ENCODE results near the gene ITGA1. TPM values are rescaled to one million over a fixed set of nuclear protein-coding genes. Genes with fewer than 3 reads are reported as not detected.

Gene ITGA1
- total RNA-seq, 1 donor from 2014 or later: 33.5 TPM

DNA sequence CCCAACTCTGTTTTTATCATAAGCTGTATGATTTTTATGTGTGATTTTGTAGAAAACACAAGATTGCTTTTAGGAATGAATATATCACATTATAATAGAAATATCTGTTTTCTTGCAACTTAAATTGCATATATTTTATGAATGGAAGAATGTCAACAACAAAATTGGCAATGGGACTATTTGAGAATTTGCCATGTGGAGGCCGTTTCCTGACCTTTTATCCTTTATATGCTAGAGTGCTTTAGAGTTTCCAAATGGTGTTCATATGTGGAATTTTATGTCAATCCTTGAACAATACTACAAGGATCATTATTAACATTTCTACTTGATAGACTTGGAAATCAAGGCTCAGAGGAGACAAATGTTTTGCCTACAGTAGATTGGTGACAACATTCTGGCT, 34.2 kb downstream of the ITGA1 start:
- no peak for DNase-seq (ENCODE audit: low spot score)
- Mint-ChIP-seq H3K27ac (ENCODE audit: unreplicated experiment) (no peak overlapping the region), H3K36me3 (ENCODE audit: low read depth, unreplicated experiment) (no peaks in the 10 kb centered on the region), H3K27me3 (ENCODE audit: unreplicated experiment) (no peaks in the 10 kb centered on the region), H3K4me3 (ENCODE audit: unreplicated experiment) (no peak overlapping the region), H3K9me3 (ENCODE audit: unreplicated experiment) (no peaks in the 10 kb centered on the region), H3K4me1 (ENCODE audit: unreplicated experiment) (peaks cover 11% of the 10 kb centered on the region)
- TF ChIP-seq, protein P1, sequence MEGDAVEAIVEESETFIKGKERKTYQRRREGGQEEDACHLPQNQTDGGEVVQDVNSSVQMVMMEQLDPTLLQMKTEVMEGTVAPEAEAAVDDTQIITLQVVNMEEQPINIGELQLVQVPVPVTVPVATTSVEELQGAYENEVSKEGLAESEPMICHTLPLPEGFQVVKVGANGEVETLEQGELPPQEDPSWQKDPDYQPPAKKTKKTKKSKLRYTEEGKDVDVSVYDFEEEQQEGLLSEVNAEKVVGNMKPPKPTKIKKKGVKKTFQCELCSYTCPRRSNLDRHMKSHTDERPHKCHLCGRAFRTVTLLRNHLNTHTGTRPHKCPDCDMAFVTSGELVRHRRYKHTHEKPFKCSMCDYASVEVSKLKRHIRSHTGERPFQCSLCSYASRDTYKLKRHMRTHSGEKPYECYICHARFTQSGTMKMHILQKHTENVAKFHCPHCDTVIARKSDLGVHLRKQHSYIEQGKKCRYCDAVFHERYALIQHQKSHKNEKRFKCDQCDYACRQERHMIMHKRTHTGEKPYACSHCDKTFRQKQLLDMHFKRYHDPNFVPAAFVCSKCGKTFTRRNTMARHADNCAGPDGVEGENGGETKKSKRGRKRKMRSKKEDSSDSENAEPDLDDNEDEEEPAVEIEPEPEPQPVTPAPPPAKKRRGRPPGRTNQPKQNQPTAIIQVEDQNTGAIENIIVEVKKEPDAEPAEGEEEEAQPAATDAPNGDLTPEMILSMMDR (IDR thresholded peaks at IDR 0.05; ENCODE audit: unreplicated experiment): no peak

DNA sequence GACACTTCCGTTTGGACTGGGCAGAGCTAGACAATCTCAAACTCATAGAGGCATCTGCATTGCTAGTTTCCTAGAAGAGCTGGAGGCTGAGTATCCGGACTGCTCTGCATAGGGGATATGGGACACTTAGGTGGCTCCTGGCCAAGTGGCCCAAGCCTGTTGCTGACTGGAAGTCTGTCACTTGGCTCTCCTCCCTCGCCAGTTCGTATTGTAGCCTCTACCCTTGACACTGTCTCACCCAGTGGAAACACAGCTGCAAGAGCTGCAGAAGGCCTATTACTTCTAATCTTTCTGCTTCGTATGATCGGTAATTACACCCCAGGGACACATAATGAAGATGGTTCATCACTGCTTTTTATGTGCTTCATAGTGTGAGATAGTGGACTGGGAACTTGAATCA, 34.7 kb downstream of the ITGA1 start:
- no peak overlapping the region for H3K27ac Mint-ChIP-seq (ENCODE audit: unreplicated experiment)
- no peak for DNase-seq (ENCODE audit: low spot score)
- H3K4me3 Mint-ChIP-seq (ENCODE audit: unreplicated experiment): no peak overlapping the region
- no peaks in the 10 kb centered on the region for H3K27me3 Mint-ChIP-seq (ENCODE audit: unreplicated experiment)
- no peaks in the 10 kb centered on the region for H3K9me3 Mint-ChIP-seq (ENCODE audit: unreplicated experiment)
- TF ChIP-seq, protein P1 (IDR thresholded peaks at IDR 0.05; ENCODE audit: unreplicated experiment): no peak
- peaks cover 11% of the 10 kb centered on the region for H3K4me1 Mint-ChIP-seq (ENCODE audit: unreplicated experiment)
- H3K36me3 Mint-ChIP-seq (ENCODE audit: low read depth, unreplicated experiment): peaks cover 1% of the 10 kb centered on the region

DNA sequence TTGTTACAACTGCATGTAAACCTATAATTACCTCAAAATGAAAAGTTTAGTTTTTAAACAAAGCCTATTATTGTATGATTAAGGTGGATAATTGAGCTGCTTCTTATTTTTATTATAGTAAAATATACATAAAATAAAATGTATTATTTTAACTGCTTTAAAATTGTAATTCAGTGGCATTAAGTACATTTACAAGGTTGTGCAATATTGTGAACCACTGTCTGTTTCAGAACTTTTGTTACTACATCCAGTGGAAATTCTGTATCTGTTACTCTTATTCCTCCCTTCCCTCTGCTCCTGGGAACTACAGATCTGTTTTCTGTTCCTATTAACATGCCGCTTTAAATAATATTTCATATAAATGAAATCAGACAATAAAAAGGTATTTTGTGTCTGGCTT, 37.1 kb downstream of the ITGA1 start:
- no peaks in the 10 kb centered on the region for H3K4me1 Mint-ChIP-seq (ENCODE audit: unreplicated experiment)
- no peaks in the 10 kb centered on the region for H3K9me3 Mint-ChIP-seq (ENCODE audit: unreplicated experiment)
- H3K27me3 Mint-ChIP-seq (ENCODE audit: unreplicated experiment): no peaks in the 10 kb centered on the region

DNA sequence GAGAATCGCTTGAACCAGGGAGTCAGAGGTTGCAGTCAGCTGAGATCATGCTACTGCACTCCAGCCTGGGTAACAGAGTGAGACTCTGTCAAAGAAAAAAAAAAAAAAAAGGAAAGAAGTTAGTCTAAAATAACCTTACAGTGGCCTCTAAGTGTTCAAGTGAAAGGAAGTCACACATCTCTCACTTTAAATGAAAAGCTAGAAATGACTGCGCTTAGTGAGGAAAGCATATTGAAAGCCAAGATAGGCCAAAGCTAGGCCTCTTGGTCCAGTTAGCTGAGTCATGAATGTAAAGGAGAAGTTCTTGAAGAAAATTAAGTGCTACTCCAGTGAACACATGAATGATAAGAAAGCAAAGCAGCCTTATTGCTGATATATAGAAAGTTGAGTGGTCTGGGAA, 38.1 kb downstream of the ITGA1 start:
- H3K27ac Mint-ChIP-seq (ENCODE audit: unreplicated experiment): no peak overlapping the region
- no peak overlapping the region for H3K4me3 Mint-ChIP-seq (ENCODE audit: unreplicated experiment)
- no peaks in the 10 kb centered on the region for H3K9me3 Mint-ChIP-seq (ENCODE audit: unreplicated experiment)
- TF ChIP-seq, protein P1 (IDR thresholded peaks at IDR 0.05; ENCODE audit: unreplicated experiment): no peak
- DNase-seq (ENCODE audit: low spot score): no peak
- no peaks in the 10 kb centered on the region for H3K4me1 Mint-ChIP-seq (ENCODE audit: unreplicated experiment)
- peaks cover 3% of the 10 kb centered on the region for H3K36me3 Mint-ChIP-seq (ENCODE audit: low read depth, unreplicated experiment)
- H3K27me3 Mint-ChIP-seq (ENCODE audit: unreplicated experiment): no peaks in the 10 kb centered on the region

More for the DNA sequence above, 37.1 kb downstream of the ITGA1 start:
- TF ChIP-seq, protein P1 (IDR thresholded peaks at IDR 0.05; ENCODE audit: unreplicated experiment): no peak
- Mint-ChIP-seq H3K4me3 (ENCODE audit: unreplicated experiment) (no peak overlapping the region), H3K27ac (ENCODE audit: unreplicated experiment) (no peak overlapping the region), H3K36me3 (ENCODE audit: low read depth, unreplicated experiment) (peaks cover 3% of the 10 kb centered on the region)
- DNase-seq (ENCODE audit: low spot score): no peak

DNA sequence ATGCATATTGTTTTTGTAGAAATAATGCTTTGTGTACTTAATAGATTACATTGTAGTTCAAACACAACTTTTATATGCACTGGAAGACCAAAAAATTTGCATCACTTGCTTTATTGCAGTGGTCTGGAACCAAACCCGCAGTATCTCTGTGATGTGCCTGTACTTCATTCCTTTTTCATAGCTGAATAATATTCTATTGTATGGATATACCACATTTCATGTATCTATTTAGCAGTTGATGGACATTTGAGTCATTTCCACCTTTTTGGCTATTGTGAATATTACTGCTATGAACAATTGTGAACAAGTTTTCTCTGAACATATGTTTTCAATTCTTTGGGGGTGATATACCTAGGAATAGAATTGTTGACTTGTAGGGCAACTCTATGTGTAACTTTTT, 40.1 kb downstream of the ITGA1 start:
- Mint-ChIP-seq H3K9me3 (ENCODE audit: unreplicated experiment) (no peaks in the 10 kb centered on the region), H3K4me3 (ENCODE audit: unreplicated experiment) (no peak overlapping the region), H3K4me1 (ENCODE audit: unreplicated experiment) (no peaks in the 10 kb centered on the region), H3K27ac (ENCODE audit: unreplicated experiment) (no peak overlapping the region), H3K36me3 (ENCODE audit: low read depth, unreplicated experiment) (peaks cover 3% of the 10 kb centered on the region), H3K27me3 (ENCODE audit: unreplicated experiment) (no peaks in the 10 kb centered on the region)
- TF ChIP-seq, protein P1 (IDR thresholded peaks at IDR 0.05; ENCODE audit: unreplicated experiment): no peak
- no peak for DNase-seq (ENCODE audit: low spot score)
